Uterus (tissue), 2 donors: ENCODE data around the gene DDX39A.

Experiments used
- CTCF ChIP-seq, 4 experiments: fragments of 200-600 bp in 2 of 4; fragments of 450-650 bp in 2 of 4; sonication (generic) in 2 of 4; IDR thresholded peaks; one replicate each; pipeline ENCODE4 v1.5.1; 2016 to 2019; ENCODE audit warnings: antibody characterized with exemption in 4 of 4, mild to moderate bottlenecking in 2 of 4, moderate library complexity in 1 of 4
- POLR2A ChIP-seq, 2 donors: fragments of 450-650 bp; IDR thresholded peaks; one replicate each; pipeline ENCODE4 v1.6.1; 2016; ENCODE audit warnings: antibody characterized with exemption in 2 of 2, mild to moderate bottlenecking in 1 of 2, moderate library complexity in 1 of 2

DNA sequence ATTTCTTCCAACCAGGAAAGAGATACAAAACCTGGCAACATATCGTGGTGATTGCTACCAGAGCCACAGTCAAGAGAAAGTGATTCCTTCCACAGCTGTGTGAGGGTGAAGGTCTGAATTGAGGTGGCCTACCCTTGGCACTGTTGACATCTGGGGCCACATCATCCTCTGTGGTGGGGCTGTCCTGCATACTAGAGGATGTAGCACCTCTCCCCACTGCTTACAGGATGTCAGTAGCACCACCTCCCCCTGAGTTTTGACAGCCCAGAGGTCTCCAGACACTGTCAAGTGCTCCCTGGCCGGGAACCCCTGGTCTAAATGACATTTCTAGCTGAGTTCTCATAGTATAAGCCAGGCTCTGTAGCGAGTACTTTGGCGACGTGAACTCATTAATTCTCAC, 40.6 kb upstream of the DDX39A start:
- TF ChIP-seq CTCF (IDR thresholded peaks at IDR 0.05) (no peak), POLR2A (IDR thresholded peaks at IDR 0.05) (no peak)
